HepG2 (cell line): Measurements from ENCODE around the gene OSGIN1. TPM values are rescaled to one million over a fixed set of nuclear protein-coding genes. Genes with fewer than 3 reads are reported as not detected.
A peak's percentile ranks its signal among the peaks of the same experiment; 100 is the strongest.

Experiments used
- FOXO1 ChIP-seq: sonication (generic); formaldehyde crosslinking; IDR thresholded peaks from 2 replicates; pipeline ENCODE4 v1.4.0; 2020; ENCODE audit warnings: missing genetic modification reagents
- HIVEP1 ChIP-seq: sonication (generic); formaldehyde crosslinking; IDR thresholded peaks from 2 replicates; pipeline ENCODE4 v1.4.0; 2020; ENCODE audit warnings: mild to moderate bottlenecking, missing genetic modification reagents
- HNRNPL ChIP-seq: fragments of 200-400 bp; formaldehyde crosslinking; IDR thresholded peaks from 2 replicates; pipeline ENCODE4 v1.6.1; 2017; ENCODE audit warnings: mild to moderate bottlenecking, low read depth, low read length
- HOXA7 ChIP-seq: sonication (generic); formaldehyde crosslinking; IDR thresholded peaks from 2 replicates; pipeline ENCODE4 v1.8.1; 2022; ENCODE audit warnings: mild to moderate bottlenecking, missing genetic modification reagents, moderate library complexity
- JUND ChIP-seq: sonication (generic); formaldehyde crosslinking; IDR thresholded peaks from 2 replicates; pipeline ENCODE4 v1.8.0; 2022; ENCODE audit warnings: mild to moderate bottlenecking, missing genetic modification reagents
- KAT7 ChIP-seq: IDR thresholded peaks from 2 replicates; pipeline ENCODE4 v1.6.1; 2018; ENCODE audit warnings: borderline replicate concordance, missing compliant biosample characterization
- MIER3 ChIP-seq: IDR thresholded peaks from 2 replicates; pipeline ENCODE4 v1.6.1; 2016; ENCODE audit warnings: missing compliant biosample characterization, borderline replicate concordance
- MXD3 ChIP-seq: IDR thresholded peaks from 2 replicates; pipeline ENCODE4 v1.6.1; 2016; ENCODE audit warnings: mild to moderate bottlenecking, missing biosample characterization, missing genetic modification reagents
- NCOA2 ChIP-seq: sonication (generic); formaldehyde crosslinking; IDR thresholded peaks from 2 replicates; pipeline ENCODE4 v1.8.0; 2022; ENCODE audit warnings: inconsistent platforms
- RXRB ChIP-seq: IDR thresholded peaks from 2 replicates; pipeline ENCODE4 v1.6.1; 2016; ENCODE audit warnings: borderline replicate concordance, missing genetic modification reagents, missing compliant biosample characterization
- SNAPC2 ChIP-seq: sonication (generic); formaldehyde crosslinking; IDR thresholded peaks from 2 replicates; pipeline ENCODE4 v1.8.1; 2022; ENCODE audit warnings: mild to moderate bottlenecking, missing genetic modification reagents
- SRY ChIP-seq: sonication (generic); formaldehyde crosslinking; IDR thresholded peaks from 2 replicates; pipeline ENCODE4 v1.8.0; 2022; ENCODE audit warnings: mild to moderate bottlenecking, missing genetic modification reagents
- TSC22D2 ChIP-seq: sonication (generic); formaldehyde crosslinking; IDR thresholded peaks from 2 replicates; pipeline ENCODE4 v1.5.1; 2020; ENCODE audit warnings: missing genetic modification reagents, mild to moderate bottlenecking, borderline replicate concordance
- ZBTB14 ChIP-seq: sonication (generic); formaldehyde crosslinking; IDR thresholded peaks from 2 replicates; pipeline ENCODE4 v1.4.0; 2020; ENCODE audit warnings: missing genetic modification reagents
- ZBTB46 ChIP-seq: sonication (generic); formaldehyde crosslinking; IDR thresholded peaks from 2 replicates; pipeline ENCODE4 v1.4.0; 2020; ENCODE audit warnings: mild to moderate bottlenecking, missing genetic modification reagents, borderline replicate concordance
- ZFP91 ChIP-seq: sonication (generic); formaldehyde crosslinking; IDR thresholded peaks from 2 replicates; pipeline ENCODE4 v1.9.0; 2022; ENCODE audit warnings: missing genetic modification reagents, mild to moderate bottlenecking, borderline replicate concordance
- ZNF451 ChIP-seq: sonication (generic); formaldehyde crosslinking; IDR thresholded peaks from 2 replicates; pipeline ENCODE4 v1.5.0; 2020; ENCODE audit warnings: mild to moderate bottlenecking, missing genetic modification reagents
- ZNF543 ChIP-seq: sonication (generic); formaldehyde crosslinking; IDR thresholded peaks from 2 replicates; pipeline ENCODE4 v1.4.0; 2020; ENCODE audit warnings: mild to moderate bottlenecking, missing genetic modification reagents
- ZNF619 ChIP-seq: sonication (generic); formaldehyde crosslinking; IDR thresholded peaks from 2 replicates; pipeline ENCODE4 v1.4.0; 2020; ENCODE audit warnings: mild to moderate bottlenecking, missing genetic modification reagents
- ZNF704 ChIP-seq: sonication (generic); formaldehyde crosslinking; IDR thresholded peaks from 2 replicates; pipeline ENCODE4 v1.8.1; 2023; ENCODE audit warnings: mild to moderate bottlenecking, inconsistent platforms, moderate library complexity, missing genetic modification reagents, borderline replicate concordance
- ZNF709 ChIP-seq: sonication (generic); formaldehyde crosslinking; IDR thresholded peaks from 2 replicates; pipeline ENCODE4 v1.5.0; 2020; ENCODE audit warnings: mild to moderate bottlenecking, missing genetic modification reagents
- polyA plus RNA-seq, 8 experiments: library from polyadenylated mRNA; depleted of rRNA in 3 of 8; stranded (reverse) in 7 of 8; unstranded in 1 of 8; fragments of >200 nt; fragmentation: Illumina TruSeq in 4 of 8; extraction: Trizol in 4 of 8; gene quantifications; 2 replicates each; pipeline versions ENCODE4 v1.2.1 to v1.2.3, GENCODE V29; 2011 to 2016; ENCODE audit warnings: low read depth in 4 of 8, missing spikeins in 1 of 8, mixed read lengths in 1 of 8; ENCODE audit not compliant: insufficient read depth in 1 of 8
- total RNA-seq, 5 experiments: library from RNA; depleted of rRNA; stranded (reverse); fragments of >200 nt; fragmentation: Illumina TruSeq; extraction: Trizol; gene quantifications; 2 replicates each; pipeline ENCODE4 v1.2.3, GENCODE V29; 2016; ENCODE audit warnings: low read depth in 1 of 5

The OSGIN1 gene
- total and polyA plus RNA-seq, 2 of the 13 experiments (the other 11 are each of a cell fraction or from before 2014, with no cell fraction given) = 20.5 to 27.1 TPM

- TF ChIP-seq SNAPC2 (CRISPR knock-in tag) = no peak
- no peak for TF ChIP-seq HOXA7 (CRISPR knock-in tag)
- peak; percentile 66; the same call in 1 of the 2 replicates for TF ChIP-seq HIVEP1 (CRISPR knock-in tag)
- no peak for TF ChIP-seq ZNF543
- TF ChIP-seq ZFP91 (CRISPR knock-in tag) = no peak
- TF ChIP-seq ZNF619 (CRISPR knock-in tag) = no peak
- TF ChIP-seq FOXO1 (CRISPR knock-in tag) = no peak; the same call in 1 of the 2 replicates
- no peak for TF ChIP-seq ZBTB46 (CRISPR knock-in tag)
- TF ChIP-seq JUND (CRISPR knock-in tag) = no peak
- TF ChIP-seq ZNF704 (CRISPR knock-in tag) = no peak
- TF ChIP-seq TSC22D2 (CRISPR knock-in tag) = no peak
- TF ChIP-seq ZNF709 (CRISPR knock-in tag) = no peak
- no peak for TF ChIP-seq SRY (CRISPR knock-in tag)
- TF ChIP-seq KAT7 (CRISPR knock-in tag) = no peak
- TF ChIP-seq MXD3 (CRISPR knock-in tag) = no peak
- TF ChIP-seq HNRNPL = no peak
- no peak for TF ChIP-seq ZBTB14 (CRISPR knock-in tag)
- TF ChIP-seq RXRB = peak; percentile 56; the same call in 1 of the 2 replicates
- TF ChIP-seq MIER3 (CRISPR knock-in tag) = no peak
- no peak for TF ChIP-seq ZNF451
- TF ChIP-seq NCOA2 = no peak
These were observed 14.8 kb upstream of the OSGIN1 start (continued) for GRCh38 chr16:83937922-83938885.
